CD1c-positive myeloid dendritic cell (primary cell): ENCODE results near the gene EEF2K.
"Not testable (repeated sequence)": the region's sequence is repeated elsewhere in the genome, so short reads cannot be mapped to it uniquely, and the experiment has no call there.

Source experiments
- DNase-seq: peaks from one replicate; pipeline ENCODE4 v3.0.0-alpha.2; 2016; ENCODE audit errors: extremely low spot score

Gene EEF2K

DNA sequence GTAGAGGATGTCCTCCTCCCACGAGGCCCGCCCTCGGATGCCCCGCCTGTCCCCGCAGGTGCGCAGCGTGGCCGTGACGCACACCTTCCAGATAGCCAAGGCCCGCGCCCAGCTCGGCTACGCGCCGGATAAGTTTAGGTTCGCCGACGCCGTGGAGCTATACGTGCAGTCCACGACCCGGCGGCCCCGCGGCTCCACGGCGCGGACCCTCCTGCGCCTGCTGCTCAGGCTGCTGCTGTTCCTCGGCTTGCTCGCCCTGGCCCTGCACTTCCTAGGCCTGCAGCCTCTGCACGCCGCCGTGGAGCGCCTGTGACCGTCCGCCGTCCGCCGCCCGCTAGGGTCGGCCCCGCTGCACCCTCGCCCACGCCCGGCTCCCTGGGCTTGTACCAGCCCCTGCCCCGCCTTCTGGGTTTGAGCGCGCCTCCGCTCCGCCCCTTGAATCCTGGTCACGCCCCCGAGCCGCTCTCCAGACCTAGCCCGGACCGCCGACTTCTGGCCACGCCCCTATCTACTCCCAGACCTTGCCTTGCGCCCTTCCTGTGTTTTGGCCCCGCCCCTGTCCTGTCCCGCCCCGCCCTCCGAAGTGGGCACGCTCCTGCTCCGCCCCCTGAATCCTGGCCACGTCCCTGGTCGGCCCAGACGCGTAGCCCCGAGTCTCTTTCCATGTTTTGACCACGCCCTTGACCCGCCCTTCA, 15.8 kb upstream of the EEF2K start:
- DNase-seq = peak; percentile 99

GRCh38 chr16:22190776-22191531, 15.1 kb upstream of the EEF2K start:
- peak; percentile 99 for DNase-seq

DNA sequence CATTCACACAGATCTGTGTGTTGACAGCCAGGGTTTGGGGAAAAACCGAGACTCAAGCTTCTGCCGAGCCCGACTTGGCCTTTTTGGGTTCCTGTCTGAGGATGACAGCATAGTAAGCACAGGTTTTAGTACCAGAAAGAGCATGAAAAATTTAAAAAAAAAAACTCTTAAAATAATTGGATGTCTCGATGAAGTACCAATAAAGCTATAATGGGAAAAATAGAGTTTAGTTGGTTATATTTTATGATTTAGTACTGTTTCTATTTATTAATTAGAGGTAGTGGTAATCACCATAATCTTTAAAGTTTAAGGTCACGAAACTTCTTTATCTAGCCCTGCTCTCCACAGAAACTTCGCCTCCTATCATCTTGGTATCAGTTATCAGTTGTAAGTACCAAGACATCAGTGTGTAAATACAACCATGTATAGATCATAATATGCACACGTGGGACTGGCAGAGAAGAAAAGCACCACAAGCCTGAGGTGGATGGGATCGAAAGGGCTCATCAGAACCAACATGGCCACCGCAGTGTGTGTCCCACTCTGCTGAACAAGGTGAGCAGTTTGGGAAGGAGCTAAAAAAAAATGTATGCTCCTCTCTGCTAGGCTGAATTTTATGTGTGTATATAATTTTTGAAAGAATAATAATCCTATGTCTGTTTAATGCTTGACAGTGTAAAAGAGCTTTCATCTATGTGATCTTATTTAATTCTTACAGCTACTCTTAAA, 14.4 kb upstream of the EEF2K start:
- DNase-seq = peak; percentile 29

DNA sequence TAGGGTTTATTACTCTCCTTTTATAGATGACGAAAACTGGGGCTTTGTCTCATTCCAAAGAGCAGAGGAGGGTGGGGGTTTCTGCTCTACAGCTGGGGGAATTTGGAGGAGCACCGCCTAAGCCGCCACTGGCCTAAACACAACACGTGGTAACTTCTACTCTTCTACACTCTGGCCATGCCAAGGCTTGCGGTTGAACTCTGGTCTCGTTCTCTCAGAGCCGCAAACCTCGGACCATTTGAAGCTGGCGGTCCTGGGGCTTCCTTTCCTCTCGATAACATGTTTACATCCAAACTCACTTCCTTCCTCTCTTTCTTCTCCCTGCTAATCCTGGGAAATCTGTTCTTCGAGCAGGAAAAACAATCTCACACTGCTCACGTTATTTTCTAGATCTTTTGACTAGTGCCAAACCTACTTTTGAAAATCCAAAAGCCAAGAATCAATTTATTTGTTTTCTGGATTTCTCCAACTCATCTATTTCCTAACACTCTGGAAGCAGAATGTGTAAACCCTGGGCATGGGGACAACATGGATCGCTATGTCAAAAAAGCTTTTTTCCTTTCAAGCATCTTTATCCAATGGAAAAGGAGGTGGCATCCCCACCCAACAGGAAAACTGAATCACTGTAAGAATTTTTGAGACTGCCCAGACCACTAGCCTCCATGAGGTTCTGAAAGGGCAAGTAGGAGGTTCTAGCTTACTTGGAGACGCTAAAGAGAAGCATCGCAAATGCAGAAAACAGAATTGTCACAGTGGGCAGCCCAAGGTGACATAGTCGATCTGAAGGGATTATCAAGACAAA, 13.6 kb upstream of the EEF2K start:
- peak; percentile 73 for DNase-seq

DNA sequence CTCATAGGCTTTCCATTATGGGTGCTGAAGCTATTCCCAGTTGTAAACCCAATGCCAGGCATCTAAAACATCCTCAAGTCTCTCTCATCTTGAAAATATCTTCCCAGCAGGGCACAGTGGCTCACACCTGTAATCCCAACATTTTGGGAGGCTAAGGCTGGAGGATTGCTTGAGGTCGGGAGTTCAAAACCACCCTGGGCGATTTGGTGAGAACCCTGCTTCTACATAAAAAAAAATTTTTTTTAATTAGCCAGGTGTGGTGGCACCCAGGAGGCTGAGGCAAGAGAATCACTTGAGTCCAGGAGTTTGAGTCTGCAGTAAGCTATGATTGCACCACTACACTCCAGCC, 13.0 kb upstream of the EEF2K start:
- no peak for DNase-seq

- DNase-seq = peak; percentile 74
Measured at GRCh38 chr16:22194707-22195444, 11.2 kb upstream of the EEF2K start.

- DNase-seq = no peak
Measured at GRCh38 chr16:22195445-22195694, 10.7 kb upstream of the EEF2K start.

DNA sequence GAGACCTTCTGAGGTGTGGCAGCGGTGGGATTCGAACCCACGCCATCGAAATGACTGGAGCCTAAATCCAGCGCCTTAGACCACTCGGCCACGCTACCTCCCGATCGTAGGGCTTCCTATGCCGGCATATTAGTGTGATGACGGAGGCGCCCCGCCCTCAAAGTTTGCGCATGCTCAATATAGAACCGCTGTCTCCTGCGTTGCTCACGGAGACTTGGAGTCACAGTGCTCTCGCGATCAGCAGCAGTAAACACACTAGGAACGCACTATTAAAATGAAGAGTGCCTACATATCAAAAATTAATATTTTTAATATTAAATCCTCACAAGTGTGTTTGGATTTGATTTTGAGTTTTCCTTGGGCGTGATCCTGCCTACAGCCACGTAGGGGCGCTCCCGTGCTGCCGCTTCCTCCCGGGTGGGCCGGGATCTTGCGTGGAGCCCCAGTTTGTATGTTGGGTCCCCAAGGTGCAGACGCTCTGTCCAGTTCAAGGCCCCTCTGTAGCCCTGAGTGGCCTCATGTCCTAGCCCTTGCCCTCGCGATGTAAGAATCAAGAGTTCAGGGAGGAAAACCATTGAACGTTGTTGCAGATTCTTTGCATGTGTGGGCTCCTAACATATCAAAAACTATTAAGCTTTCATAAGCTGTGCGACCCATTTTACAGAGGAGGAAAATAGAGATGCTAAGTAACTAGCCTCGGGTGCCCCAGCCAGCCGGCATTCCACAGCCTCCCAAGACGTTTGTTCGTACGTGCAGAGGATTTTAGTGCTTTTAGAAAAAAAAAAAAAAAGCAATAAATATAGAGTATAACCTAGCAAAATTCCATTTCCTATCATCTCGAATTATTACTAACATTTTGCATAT, 10.2 kb upstream of the EEF2K start:
- peak; percentile 96 for DNase-seq

DNA sequence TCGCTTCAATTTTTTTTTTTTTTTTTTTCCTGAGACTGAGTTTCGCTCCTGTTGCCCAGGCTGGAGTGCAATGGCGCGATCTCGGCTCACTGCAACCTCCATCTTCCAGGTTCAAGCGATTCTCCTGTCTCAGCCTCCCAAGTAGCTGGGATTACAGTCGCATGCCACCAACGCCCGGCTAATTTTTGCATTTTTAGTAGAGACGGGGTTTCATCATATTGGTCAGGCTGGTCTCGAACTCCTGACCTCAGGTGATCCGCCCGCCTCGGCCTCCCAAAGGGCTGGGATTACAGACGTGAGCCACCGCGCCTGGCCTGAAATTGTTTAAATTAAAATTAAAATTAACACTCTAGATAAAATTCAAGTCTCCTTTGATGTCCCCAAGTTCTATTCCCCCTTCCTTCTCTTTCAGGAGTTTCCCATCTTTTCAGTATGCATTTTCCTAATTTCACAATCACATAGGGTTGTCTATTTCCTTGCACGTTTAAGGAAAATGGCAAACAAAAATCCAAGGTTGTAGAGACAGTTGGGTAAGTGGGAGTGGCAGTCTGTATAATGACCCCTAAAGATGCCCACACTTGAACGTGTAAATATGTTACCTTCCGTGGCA, 9.4 kb upstream of the EEF2K start:
- DNase-seq = not testable (repeated sequence)

GRCh38 chr16:22198547-22199293, 7.4 kb upstream of the EEF2K start:
- peak; percentile 9 for DNase-seq

- no peak for DNase-seq
Measured at GRCh38 chr16:22202261-22202637, 3.8 kb upstream of the EEF2K start.

DNA sequence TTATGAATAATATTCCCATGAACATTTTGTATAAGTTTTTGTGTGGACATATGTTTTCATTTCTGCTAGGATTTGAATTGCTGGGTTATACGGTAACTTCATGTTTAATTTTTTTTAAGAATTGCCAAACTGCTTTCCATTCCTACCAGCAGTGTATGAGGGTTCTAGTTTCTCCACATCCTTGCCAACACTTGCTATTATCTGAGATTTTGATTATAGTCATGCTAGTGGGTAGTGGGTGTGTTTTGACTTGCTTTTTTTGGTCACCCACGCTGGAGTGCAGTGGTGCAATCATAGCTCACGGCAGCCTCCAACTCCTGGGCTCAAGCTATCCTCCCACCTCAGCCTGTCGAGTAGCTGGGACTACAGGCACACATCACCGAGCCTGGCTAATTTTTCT, 3.0 kb upstream of the EEF2K start:
- no peak for DNase-seq

- no peak for DNase-seq
Measured at GRCh38 chr16:22204091-22204655, 1.9 kb upstream of the EEF2K start.

DNA sequence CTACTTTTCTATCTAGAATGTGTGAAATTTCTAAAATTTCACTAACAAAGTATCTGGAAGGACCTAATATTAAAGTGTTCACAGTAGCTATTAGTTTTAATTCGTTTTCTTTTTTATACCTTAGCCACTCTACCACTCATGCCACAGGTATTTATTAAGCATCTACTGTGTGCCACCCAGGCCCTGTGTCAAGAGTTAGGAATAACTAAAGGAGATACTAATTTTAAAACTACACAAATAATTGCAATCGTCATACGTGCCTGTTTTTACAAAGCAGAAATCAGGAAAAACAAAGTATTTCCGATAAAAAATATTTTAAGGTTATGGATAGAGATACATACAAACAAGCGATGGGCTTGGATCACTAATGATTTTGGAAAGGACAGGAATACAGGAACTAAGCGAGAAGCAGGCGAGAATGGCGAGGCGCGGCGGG, 483 bp upstream of the EEF2K start:
- no peak for DNase-seq

DNA sequence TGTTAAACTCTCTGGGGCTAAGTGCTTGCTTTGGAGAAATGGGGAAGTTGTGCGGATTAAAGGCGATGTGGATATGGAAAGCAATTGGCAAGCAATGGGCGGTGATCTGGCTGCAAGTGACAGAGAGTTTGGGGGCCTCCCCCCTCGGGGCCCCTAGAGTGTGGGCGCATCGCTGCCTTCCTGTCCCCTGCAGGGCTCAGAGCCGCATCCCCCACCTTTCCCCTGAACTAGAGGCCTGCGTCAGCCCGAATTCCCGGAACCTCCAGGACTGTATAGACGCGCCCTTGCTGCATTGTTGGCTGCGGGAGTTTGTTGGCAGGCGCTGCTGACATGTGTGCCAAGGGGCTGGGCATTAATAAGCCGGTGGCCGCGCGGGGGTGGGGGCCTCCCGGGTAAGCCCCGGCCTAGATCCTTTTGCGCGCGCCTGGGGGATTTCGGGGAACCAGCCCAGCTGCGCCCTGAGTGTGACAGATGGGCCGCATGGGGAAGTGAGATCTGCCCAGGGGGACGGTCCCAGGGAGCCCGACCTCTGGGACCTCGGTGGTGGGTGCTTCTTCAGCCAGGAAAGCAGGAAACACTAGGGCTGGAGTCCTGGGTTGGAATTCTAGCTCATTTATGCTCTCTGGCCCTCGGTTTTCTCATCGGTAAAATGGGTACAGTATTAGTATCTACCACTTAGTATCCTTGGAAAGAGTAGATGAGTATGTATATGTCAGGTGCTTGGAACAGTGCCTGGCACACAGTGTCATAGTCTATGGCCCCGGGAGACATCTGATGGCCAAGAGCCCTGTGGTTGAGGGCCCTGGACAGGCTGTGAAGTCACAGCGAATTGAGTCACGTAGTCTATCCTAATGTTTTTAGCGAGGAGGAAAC, 1.0 kb downstream of the EEF2K start:
- peak; percentile 93 for DNase-seq

DNA sequence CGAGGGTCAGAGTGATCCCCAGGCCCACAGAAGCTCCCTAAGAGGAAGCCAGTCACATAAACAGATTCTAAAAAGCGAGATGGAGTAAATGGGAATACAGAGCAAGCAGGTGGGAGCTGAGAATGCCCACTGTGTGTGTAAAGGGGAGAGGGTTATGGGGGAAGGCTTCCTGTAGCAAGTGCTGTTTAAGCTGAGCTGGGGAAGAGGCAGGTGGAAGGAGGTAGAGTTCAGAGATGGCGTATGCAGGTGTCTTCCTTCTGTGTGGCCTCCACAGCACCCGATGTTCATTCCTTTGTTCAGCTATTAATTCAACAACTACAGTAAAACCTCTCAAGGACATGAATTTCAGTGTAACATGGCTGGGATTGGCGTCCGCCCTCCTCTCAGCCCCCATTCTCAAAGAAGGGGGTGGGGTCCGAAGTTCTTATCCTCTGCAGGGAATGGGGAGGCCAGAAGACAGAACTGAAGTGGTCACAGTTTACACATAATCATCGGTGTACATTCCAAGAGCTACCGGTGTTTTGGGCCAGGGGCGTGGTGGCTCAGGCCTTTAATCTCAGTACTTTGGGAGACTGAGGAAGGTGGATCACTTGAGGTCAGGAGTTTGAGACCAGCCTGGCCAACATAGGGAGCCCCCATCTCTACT, 1.8 kb downstream of the EEF2K start:
- no peak for DNase-seq

GRCh38 chr16:22210285-22210684, 4.2 kb downstream of the EEF2K start:
- no peak for DNase-seq

DNA sequence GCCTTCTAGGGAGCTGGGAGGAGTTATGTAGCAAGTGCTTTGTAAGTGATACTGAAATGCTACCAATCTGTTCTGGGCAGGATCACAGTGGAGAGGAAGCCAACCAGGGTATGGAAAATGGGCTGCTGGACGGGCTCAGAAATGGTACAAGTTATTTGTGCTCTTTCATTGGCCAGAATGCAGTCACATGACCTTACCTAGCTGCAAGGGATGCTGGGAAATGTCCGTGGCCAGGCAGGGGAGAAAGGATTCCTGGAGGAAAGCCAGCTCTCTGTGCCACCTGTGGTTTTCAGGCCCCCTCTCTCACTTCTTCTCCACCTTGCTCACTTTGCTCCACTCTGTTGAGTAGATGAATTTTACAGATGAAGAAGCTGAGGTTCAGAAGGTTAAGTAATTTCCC, 4.8 kb downstream of the EEF2K start:
- no peak for DNase-seq
